HEK293 (cell line): ENCODE data around the gene ELAC2.
A peak's percentile ranks its signal among the peaks of the same experiment; 100 is the strongest.

Experiments
- CTCF ChIA-PET: fragments of 350-600 bp; formaldehyde crosslinking; extraction: SDS; loops from one replicate; lab custom pipeline; 2021; ENCODE audit warnings: antibody characterized with exemption; lab: Yijun Ruan, JAX
- POLR2A ChIA-PET: fragments of 300-600 bp; formaldehyde crosslinking; extraction: SDS; loops from one replicate; lab custom pipeline; 2020; ENCODE audit warnings: antibody characterized with exemption, inconsistent platforms; lab: Yijun Ruan, JAX
- H3K27ac ChIP-seq: fragments of 200-500 bp; sonication (Bioruptor generic); 2 replicates; pipeline ENCODE4 v1.5.1; 2014; ENCODE audit warnings: low read depth, low read length, control low read depth, inconsistent platforms; ENCODE audit errors: extremely low read depth
- H3K36me3 ChIP-seq, 2 experiments: fragments of 200-500 bp in 1 of 2; sonication (Bioruptor generic) in 1 of 2; 1 replicate in 1 of 2; 2 replicates in 1 of 2; pipeline ENCODE4 v1.5.1; 2014 to 2017; ENCODE audit warnings: inconsistent platforms in 2 of 2, low read length in 2 of 2; ENCODE audit not compliant: control insufficient read depth in 2 of 2, insufficient read depth in 1 of 2
- H3K4me1 ChIP-seq: fragments of 200-500 bp; sonication (Bioruptor generic); 2 replicates; pipeline ENCODE4 v1.5.1; 2014; ENCODE audit warnings: mild to moderate bottlenecking, low read length, inconsistent platforms; ENCODE audit not compliant: control insufficient read depth, insufficient read depth
- H3K4me3 ChIP-seq: 2 replicates; pipeline ENCODE4 v1.5.1; 2011; ENCODE audit warnings: low read depth, mild to moderate bottlenecking, control low read depth, low read length, moderate library complexity
- H3K9me3 ChIP-seq: fragments of 200-500 bp; sonication (Bioruptor generic); 2 replicates; pipeline ENCODE4 v1.5.1; 2014; ENCODE audit warnings: low read depth, low read length, inconsistent platforms; ENCODE audit not compliant: control insufficient read depth, insufficient read depth
- GFI1B ChIP-seq: fragments of 450-650 bp; formaldehyde crosslinking; IDR thresholded peaks from 2 replicates; pipeline ENCODE4 v1.5.1; 2016; ENCODE audit warnings: missing biosample characterization, missing genetic modification characterization
- IKZF3 ChIP-seq: fragments of 450-650 bp; IDR thresholded peaks from 2 replicates; pipeline ENCODE4 v1.5.0; 2018; ENCODE audit warnings: missing biosample characterization, mild to moderate bottlenecking, missing genetic modification characterization, moderate library complexity
- MZF1 ChIP-seq: fragments of 450-650 bp; formaldehyde crosslinking; IDR thresholded peaks from 2 replicates; pipeline ENCODE4 v1.5.1; 2017; ENCODE audit warnings: missing biosample characterization, missing genetic modification characterization, borderline replicate concordance
- PATZ1 ChIP-seq: fragments of 450-650 bp; formaldehyde crosslinking; IDR thresholded peaks from 2 replicates; pipeline ENCODE4 v1.5.1; 2016; ENCODE audit warnings: missing biosample characterization, missing genetic modification characterization
- RBAK ChIP-seq: fragments of 450-650 bp; formaldehyde crosslinking; IDR thresholded peaks from 2 replicates; pipeline ENCODE4 v1.5.1; 2016; ENCODE audit warnings: missing biosample characterization, missing genetic modification characterization
- ZBTB8A ChIP-seq: fragments of 450-650 bp; formaldehyde crosslinking; IDR thresholded peaks from 2 replicates; pipeline ENCODE4 v1.5.1; 2016; ENCODE audit warnings: missing biosample characterization, missing genetic modification characterization
- ZFP37 ChIP-seq: fragments of 450-650 bp; formaldehyde crosslinking; IDR thresholded peaks from 2 replicates; pipeline ENCODE4 v1.5.1; 2016; ENCODE audit warnings: missing biosample characterization, missing genetic modification characterization
- ZFP69B ChIP-seq: fragments of 450-650 bp; formaldehyde crosslinking; IDR thresholded peaks from 2 replicates; pipeline ENCODE4 v1.5.1; 2016; ENCODE audit warnings: missing biosample characterization, missing genetic modification characterization
- ZIC2 ChIP-seq: fragments of 450-650 bp; formaldehyde crosslinking; IDR thresholded peaks from 2 replicates; pipeline ENCODE4 v1.5.1; 2016; ENCODE audit warnings: missing biosample characterization, missing genetic modification characterization
- ZNF155 ChIP-seq: fragments of 450-650 bp; formaldehyde crosslinking; IDR thresholded peaks from 2 replicates; pipeline ENCODE4 v1.5.1; 2016; ENCODE audit warnings: missing biosample characterization, missing genetic modification characterization
- ZNF16 ChIP-seq: fragments of 450-650 bp; formaldehyde crosslinking; IDR thresholded peaks from 2 replicates; pipeline ENCODE4 v1.5.1; 2016; ENCODE audit warnings: low read depth, missing biosample characterization, missing genetic modification characterization
- ZNF341 ChIP-seq: fragments of 450-650 bp; formaldehyde crosslinking; IDR thresholded peaks from 2 replicates; pipeline ENCODE4; 2016; ENCODE audit warnings: low read depth, missing biosample characterization, missing genetic modification characterization
- ZNF473 ChIP-seq: fragments of 450-650 bp; formaldehyde crosslinking; IDR thresholded peaks from 2 replicates; pipeline ENCODE4 v1.5.1; 2017; ENCODE audit warnings: missing biosample characterization, missing genetic modification characterization
- ZNF530 ChIP-seq: fragments of 450-650 bp; formaldehyde crosslinking; IDR thresholded peaks from 2 replicates; pipeline ENCODE4 v1.5.1; 2016; ENCODE audit warnings: low read depth, missing biosample characterization, missing genetic modification characterization
- ZNF623 ChIP-seq: fragments of 450-650 bp; formaldehyde crosslinking; IDR thresholded peaks from 2 replicates; pipeline ENCODE4 v1.5.1; 2016; ENCODE audit warnings: missing biosample characterization, missing genetic modification characterization
- ZNF670 ChIP-seq: fragments of 450-650 bp; formaldehyde crosslinking; IDR thresholded peaks from 2 replicates; pipeline ENCODE4 v1.5.1; 2016; ENCODE audit warnings: missing biosample characterization, missing genetic modification characterization, low read depth
- ZNF692 ChIP-seq: fragments of 450-650 bp; formaldehyde crosslinking; IDR thresholded peaks from 2 replicates; pipeline ENCODE4 v1.5.1; 2016; ENCODE audit warnings: missing biosample characterization, missing genetic modification characterization
- ZNF776 ChIP-seq: fragments of 450-650 bp; formaldehyde crosslinking; IDR thresholded peaks from 2 replicates; pipeline ENCODE4 v1.5.0; 2017; ENCODE audit warnings: missing biosample characterization, missing genetic modification characterization, borderline replicate concordance
- ZNF830 ChIP-seq: fragments of 450-650 bp; IDR thresholded peaks from 2 replicates; pipeline ENCODE4 v1.5.0; 2018; ENCODE audit warnings: missing biosample characterization, missing genetic modification characterization, low read depth, mild to moderate bottlenecking, moderate library complexity

ELAC2 gene

GRCh38 chr17:12977008-12977751 is 40.6 kb downstream of the ELAC2 start:
- no peaks in the 10 kb centered on the region; a peak in 1 of 3 replicates for H3K36me3 ChIP-seq
- no peaks in the 10 kb centered on the region for H3K4me1 ChIP-seq
- TF ChIP-seq GFI1B (no peak), ZNF473 (no peak), IKZF3 (tag by site-specific recombination) (no peak), ZNF830 (tag by site-specific recombination) (no peak), ZNF155 (tag by site-specific recombination) (no peak), PATZ1 (tag by site-specific recombination) (no peak), RBAK (tag by site-specific recombination) (no peak), ZFP69B (tag by site-specific recombination) (no peak)
- TF ChIP-seq, all 188 proteins: peak for 0
- Histone ChIP-seq H3K9me3 (no peaks in the 10 kb centered on the region), H3K27ac (no peak overlapping the region), H3K4me3 (no peak overlapping the region)
- POLR2A ChIA-PET, result interaction anchor here (0.6 kb wide), 1 partner anchor 9 kb away, joined by 3 read pairs; no protein-coding TSS in a partner anchor
- CTCF ChIA-PET, result interaction anchor here (0.6 to 1.6 kb wide), 2 partner anchors 15 to 25 kb away, joined by 3 to 9 read pairs; no protein-coding TSS in a partner anchor

GRCh38 chr17:12974005-12974531 is 43.8 kb downstream of the ELAC2 start:
- CTCF ChIA-PET, result no interaction called here
- no peak overlapping the region for H3K4me3 ChIP-seq
- TF ChIP-seq ZFP37 (tag by site-specific recombination), result no peak
- no peak for TF ChIP-seq ZBTB8A (tag by site-specific recombination)
- no peak for TF ChIP-seq ZNF830 (tag by site-specific recombination)
- no peak for TF ChIP-seq ZNF623 (tag by site-specific recombination)
- no peak for TF ChIP-seq ZNF341
- no peaks in the 10 kb centered on the region for H3K4me1 ChIP-seq
- H3K27ac ChIP-seq, result no peak overlapping the region
- POLR2A ChIA-PET, result no interaction called here
- no peaks in the 10 kb centered on the region; a peak in 1 of 3 replicates for H3K36me3 ChIP-seq
- H3K9me3 ChIP-seq, result no peaks in the 10 kb centered on the region

- Histone ChIP-seq H3K36me3 (no peaks in the 10 kb centered on the region; a peak in 1 of 3 replicates), H3K4me3 (no peak overlapping the region), H3K9me3 (no peaks in the 10 kb centered on the region), H3K27ac (no peak overlapping the region), H3K4me1 (no peaks in the 10 kb centered on the region)
- CTCF ChIA-PET, result no interaction called here
- TF ChIP-seq ZNF670 (tag by site-specific recombination), result no peak
- TF ChIP-seq ZIC2 (tag by site-specific recombination), result peak; percentile 61
- POLR2A ChIA-PET, result no interaction called here
Measured at GRCh38 chr17:12973496-12974004, 44.3 kb downstream of the ELAC2 start.

- Histone ChIP-seq H3K9me3 (no peaks in the 10 kb centered on the region), H3K27ac (no peak overlapping the region), H3K4me3 (no peak overlapping the region), H3K4me1 (no peaks in the 10 kb centered on the region), H3K36me3 (peaks cover 0 to 6% of the 10 kb centered on the region in 2 experiments; a peak in 1 of 3 replicates)
- POLR2A ChIA-PET, result no interaction called here
- CTCF ChIA-PET, result no interaction called here
- TF ChIP-seq ZFP69B (tag by site-specific recombination), result peak; percentile 75
- TF ChIP-seq MZF1, result no peak
- TF ChIP-seq ZNF692, result peak; percentile 81
- TF ChIP-seq ZNF530, result no peak
- no peak for TF ChIP-seq ZNF16
- TF ChIP-seq ZNF776 (tag by site-specific recombination), result no peak
Measured at GRCh38 chr17:12967962-12968361, 49.9 kb downstream of the ELAC2 start.
